Measurements from ENCODE around the gene MRPL37. TPM values are rescaled to one million over a fixed set of nuclear protein-coding genes. Genes with fewer than 3 reads are reported as not detected.
"Not testable (repeated sequence)": the region's sequence is repeated elsewhere in the genome, so short reads cannot be mapped to it uniquely, and the experiment has no call there.

The MRPL37 gene
- total and polyA plus RNA-seq, 2 donors, result 29.5 to 62.0 TPM

- Histone ChIP-seq H3K27ac (ENCODE audit: low read depth in 1 of 2, low read length in 1 of 2) (no peak overlapping the region), H3K27me3 (ENCODE audit: control insufficient read depth in 2 of 2, insufficient read depth in 1 of 2, low read length in 1 of 2) (no peaks in the 10 kb centered on the region), H3K4me3 (ENCODE audit: low read length in 2 of 2) (no peak overlapping the region), H3K36me3 (ENCODE audit: control insufficient read depth in 2 of 2, insufficient read depth in 2 of 2, low read length in 1 of 2) (no peaks in the 10 kb centered on the region), H3K4me1 (ENCODE audit: control insufficient read depth in 2 of 2, insufficient read depth in 2 of 2, low read length in 2 of 2) (no peaks in the 10 kb centered on the region), H3K9me3 (ENCODE audit: control insufficient read depth in 2 of 2, insufficient read depth in 1 of 2, low read length in 1 of 2) (no peaks in the 10 kb centered on the region)
- 97% methylated on average over 3 of the region's 3 CpGs for WGBS
- DNase-seq (ENCODE audit: low read depth in 6 of 9, low spot score in 9 of 9), result no peak
Measured at GRCh38 chr1:54158071-54158470, 41.9 kb upstream of the MRPL37 start.

- Histone ChIP-seq H3K27ac (ENCODE audit: low read depth in 1 of 2, low read length in 1 of 2) (no peak overlapping the region), H3K4me1 (ENCODE audit: control insufficient read depth in 2 of 2, insufficient read depth in 2 of 2, low read length in 2 of 2) (no peaks in the 10 kb centered on the region), H3K9me3 (ENCODE audit: control insufficient read depth in 2 of 2, insufficient read depth in 1 of 2, low read length in 1 of 2) (no peaks in the 10 kb centered on the region), H3K27me3 (ENCODE audit: control insufficient read depth in 2 of 2, insufficient read depth in 1 of 2, low read length in 1 of 2) (no peaks in the 10 kb centered on the region), H3K4me3 (ENCODE audit: low read length in 2 of 2) (no peak overlapping the region), H3K36me3 (ENCODE audit: control insufficient read depth in 2 of 2, insufficient read depth in 2 of 2, low read length in 1 of 2) (no peaks in the 10 kb centered on the region)
- WGBS, result 86% methylated on average over 4 of the region's 4 CpGs
- DNase-seq (ENCODE audit: low read depth in 6 of 9, low spot score in 9 of 9), result no peak
Measured at GRCh38 chr1:54159733-54160316, 40.1 kb upstream of the MRPL37 start.

GRCh38 chr1:54160351-54160750 lies 39.6 kb upstream of the MRPL37 start:
- no peaks in the 10 kb centered on the region for H3K4me1 ChIP-seq (ENCODE audit: control insufficient read depth in 2 of 2, insufficient read depth in 2 of 2, low read length in 2 of 2)
- WGBS, result 96% methylated on average over 3 of the region's 3 CpGs
- H3K27me3 ChIP-seq (ENCODE audit: control insufficient read depth in 2 of 2, insufficient read depth in 1 of 2, low read length in 1 of 2), result no peaks in the 10 kb centered on the region
- no peak overlapping the region for H3K27ac ChIP-seq (ENCODE audit: low read depth in 1 of 2, low read length in 1 of 2)
- H3K36me3 ChIP-seq (ENCODE audit: control insufficient read depth in 2 of 2, insufficient read depth in 2 of 2, low read length in 1 of 2), result no peaks in the 10 kb centered on the region
- H3K4me3 ChIP-seq (ENCODE audit: low read length in 2 of 2), result no peak overlapping the region
- no peaks in the 10 kb centered on the region for H3K9me3 ChIP-seq (ENCODE audit: control insufficient read depth in 2 of 2, insufficient read depth in 1 of 2, low read length in 1 of 2)
- no peak for DNase-seq (ENCODE audit: low read depth in 6 of 9, low spot score in 9 of 9)

- 94% methylated on average over 6 of the region's 6 CpGs for WGBS
- Histone ChIP-seq H3K4me1 (ENCODE audit: control insufficient read depth in 2 of 2, insufficient read depth in 2 of 2, low read length in 2 of 2) (no peaks in the 10 kb centered on the region), H3K36me3 (ENCODE audit: control insufficient read depth in 2 of 2, insufficient read depth in 2 of 2, low read length in 1 of 2) (no peaks in the 10 kb centered on the region), H3K27ac (ENCODE audit: low read depth in 1 of 2, low read length in 1 of 2) (no peak overlapping the region), H3K27me3 (ENCODE audit: control insufficient read depth in 2 of 2, insufficient read depth in 1 of 2, low read length in 1 of 2) (no peaks in the 10 kb centered on the region), H3K9me3 (ENCODE audit: control insufficient read depth in 2 of 2, insufficient read depth in 1 of 2, low read length in 1 of 2) (no peaks in the 10 kb centered on the region), H3K4me3 (ENCODE audit: low read length in 2 of 2) (no peak overlapping the region)
- no peak for DNase-seq (ENCODE audit: low read depth in 6 of 9, low spot score in 9 of 9)
Measured at GRCh38 chr1:54161495-54162168, 38.3 kb upstream of the MRPL37 start.

- H3K9me3 ChIP-seq (ENCODE audit: control insufficient read depth in 2 of 2, insufficient read depth in 1 of 2, low read length in 1 of 2), result no peaks in the 10 kb centered on the region
- no peaks in the 10 kb centered on the region for H3K36me3 ChIP-seq (ENCODE audit: control insufficient read depth in 2 of 2, insufficient read depth in 2 of 2, low read length in 1 of 2)
- H3K4me3 ChIP-seq (ENCODE audit: low read length in 2 of 2), result no peak overlapping the region
- DNase-seq (ENCODE audit: low read depth in 6 of 9, low spot score in 9 of 9), result no peak
- H3K4me1 ChIP-seq (ENCODE audit: control insufficient read depth in 2 of 2, insufficient read depth in 2 of 2, low read length in 2 of 2), result no peaks in the 10 kb centered on the region
- 98% methylated on average over 3 of the region's 3 CpGs for WGBS
- no peak overlapping the region for H3K27ac ChIP-seq (ENCODE audit: low read depth in 1 of 2, low read length in 1 of 2)
- no peaks in the 10 kb centered on the region for H3K27me3 ChIP-seq (ENCODE audit: control insufficient read depth in 2 of 2, insufficient read depth in 1 of 2, low read length in 1 of 2)
Measured at GRCh38 chr1:54163051-54163450, 36.9 kb upstream of the MRPL37 start.

- no peaks in the 10 kb centered on the region for H3K36me3 ChIP-seq (ENCODE audit: control insufficient read depth in 2 of 2, insufficient read depth in 2 of 2, low read length in 1 of 2)
- H3K27me3 ChIP-seq (ENCODE audit: control insufficient read depth in 2 of 2, insufficient read depth in 1 of 2, low read length in 1 of 2), result no peaks in the 10 kb centered on the region
- 94% methylated on average over 5 of the region's 5 CpGs for WGBS
- H3K27ac ChIP-seq (ENCODE audit: low read depth in 1 of 2, low read length in 1 of 2), result no peak overlapping the region
- no peaks in the 10 kb centered on the region for H3K4me1 ChIP-seq (ENCODE audit: control insufficient read depth in 2 of 2, insufficient read depth in 2 of 2, low read length in 2 of 2)
- DNase-seq (ENCODE audit: low read depth in 6 of 9, low spot score in 9 of 9), result no peak
- no peak overlapping the region for H3K4me3 ChIP-seq (ENCODE audit: low read length in 2 of 2)
- no peaks in the 10 kb centered on the region for H3K9me3 ChIP-seq (ENCODE audit: control insufficient read depth in 2 of 2, insufficient read depth in 1 of 2, low read length in 1 of 2)
Measured at GRCh38 chr1:54163573-54163972, 36.4 kb upstream of the MRPL37 start.

- H3K9me3 ChIP-seq (ENCODE audit: control insufficient read depth in 2 of 2, insufficient read depth in 1 of 2, low read length in 1 of 2), result no peaks in the 10 kb centered on the region
- no peak overlapping the region for H3K27ac ChIP-seq (ENCODE audit: low read depth in 1 of 2, low read length in 1 of 2)
- H3K36me3 ChIP-seq (ENCODE audit: control insufficient read depth in 2 of 2, insufficient read depth in 2 of 2, low read length in 1 of 2), result no peaks in the 10 kb centered on the region
- H3K4me3 ChIP-seq (ENCODE audit: low read length in 2 of 2), result no peak overlapping the region
- no peaks in the 10 kb centered on the region for H3K27me3 ChIP-seq (ENCODE audit: control insufficient read depth in 2 of 2, insufficient read depth in 1 of 2, low read length in 1 of 2)
- no peak for DNase-seq (ENCODE audit: low read depth in 6 of 9, low spot score in 9 of 9)
- WGBS, result 95% methylated on average over 15 of the region's 15 CpGs
- no peaks in the 10 kb centered on the region for H3K4me1 ChIP-seq (ENCODE audit: control insufficient read depth in 2 of 2, insufficient read depth in 2 of 2, low read length in 2 of 2)
Measured at GRCh38 chr1:54165146-54165545, 34.8 kb upstream of the MRPL37 start.

- 98% methylated on average over 8 of the region's 8 CpGs for WGBS
- H3K9me3 ChIP-seq (ENCODE audit: control insufficient read depth in 2 of 2, insufficient read depth in 1 of 2, low read length in 1 of 2); DNase-seq (ENCODE audit: low read depth in 6 of 9, low spot score in 9 of 9); H3K4me3 ChIP-seq (ENCODE audit: low read length in 2 of 2); H3K4me1 ChIP-seq (ENCODE audit: control insufficient read depth in 2 of 2, insufficient read depth in 2 of 2, low read length in 2 of 2); H3K27me3 ChIP-seq (ENCODE audit: control insufficient read depth in 2 of 2, insufficient read depth in 1 of 2, low read length in 1 of 2); H3K27ac ChIP-seq (ENCODE audit: low read depth in 1 of 2, low read length in 1 of 2); H3K36me3 ChIP-seq (ENCODE audit: control insufficient read depth in 2 of 2, insufficient read depth in 2 of 2, low read length in 1 of 2): not testable (repeated sequence)
Measured at GRCh38 chr1:54166357-54166756, 33.6 kb upstream of the MRPL37 start.

GRCh38 chr1:54167422-54168139 lies 32.4 kb upstream of the MRPL37 start:
- no peaks in the 10 kb centered on the region for H3K4me1 ChIP-seq (ENCODE audit: control insufficient read depth in 2 of 2, insufficient read depth in 2 of 2, low read length in 2 of 2)
- DNase-seq (ENCODE audit: low read depth in 6 of 9, low spot score in 9 of 9), result no peak
- H3K36me3 ChIP-seq (ENCODE audit: control insufficient read depth in 2 of 2, insufficient read depth in 2 of 2, low read length in 1 of 2), result no peaks in the 10 kb centered on the region
- no peaks in the 10 kb centered on the region for H3K27me3 ChIP-seq (ENCODE audit: control insufficient read depth in 2 of 2, insufficient read depth in 1 of 2, low read length in 1 of 2)
- H3K9me3 ChIP-seq (ENCODE audit: control insufficient read depth in 2 of 2, insufficient read depth in 1 of 2, low read length in 1 of 2), result no peaks in the 10 kb centered on the region
- H3K4me3 ChIP-seq (ENCODE audit: low read length in 2 of 2), result no peak overlapping the region
- H3K27ac ChIP-seq (ENCODE audit: low read depth in 1 of 2, low read length in 1 of 2), result no peak overlapping the region
- 92% methylated on average over 9 of the region's 9 CpGs for WGBS
